GM18502 (cell line): ENCODE results near the gene ENO3.
"Not testable (repeated sequence)": the region's sequence is repeated elsewhere in the genome, so short reads cannot be mapped to it uniquely, and the experiment has no call there.

Source experiments
- ATAC-seq: cut with Tn5 transposase; IDR thresholded peaks from one replicate; pipeline ENCODE4 v1.9.1; 2021; ENCODE audit warnings: mild to moderate bottlenecking; ENCODE audit not compliant: unreplicated experiment, poor library complexity

The ENO3 gene

DNA sequence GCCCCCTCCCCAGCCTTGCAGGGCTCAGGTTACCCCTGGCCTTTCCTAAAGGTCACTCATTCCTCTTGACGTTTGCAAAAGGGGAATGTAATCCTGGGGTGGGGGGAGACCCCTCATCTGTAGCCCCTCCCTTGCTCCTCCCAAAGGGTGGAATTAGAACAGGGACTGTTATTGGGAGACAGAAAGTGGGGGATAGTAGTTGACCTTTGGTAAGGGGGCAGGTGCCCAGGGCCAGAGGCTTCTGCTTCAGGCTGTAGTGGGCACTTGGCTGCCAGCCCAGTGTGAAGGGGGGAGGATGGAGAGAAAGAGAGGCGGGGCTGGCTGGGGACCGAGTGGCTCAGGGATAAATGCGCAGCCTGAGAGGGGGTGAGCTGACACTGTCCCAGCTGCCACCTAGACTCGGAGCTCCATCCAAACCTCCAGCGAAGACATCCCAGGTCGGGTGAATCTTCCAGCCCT, at the start of gene ENO3:
ENO3 (plus strand) TSS at position 374 of the 459 bp plus-strand sequence. CDS start 711 bp downstream, outside the sequence.
- ATAC-seq, result no peak

DNA sequence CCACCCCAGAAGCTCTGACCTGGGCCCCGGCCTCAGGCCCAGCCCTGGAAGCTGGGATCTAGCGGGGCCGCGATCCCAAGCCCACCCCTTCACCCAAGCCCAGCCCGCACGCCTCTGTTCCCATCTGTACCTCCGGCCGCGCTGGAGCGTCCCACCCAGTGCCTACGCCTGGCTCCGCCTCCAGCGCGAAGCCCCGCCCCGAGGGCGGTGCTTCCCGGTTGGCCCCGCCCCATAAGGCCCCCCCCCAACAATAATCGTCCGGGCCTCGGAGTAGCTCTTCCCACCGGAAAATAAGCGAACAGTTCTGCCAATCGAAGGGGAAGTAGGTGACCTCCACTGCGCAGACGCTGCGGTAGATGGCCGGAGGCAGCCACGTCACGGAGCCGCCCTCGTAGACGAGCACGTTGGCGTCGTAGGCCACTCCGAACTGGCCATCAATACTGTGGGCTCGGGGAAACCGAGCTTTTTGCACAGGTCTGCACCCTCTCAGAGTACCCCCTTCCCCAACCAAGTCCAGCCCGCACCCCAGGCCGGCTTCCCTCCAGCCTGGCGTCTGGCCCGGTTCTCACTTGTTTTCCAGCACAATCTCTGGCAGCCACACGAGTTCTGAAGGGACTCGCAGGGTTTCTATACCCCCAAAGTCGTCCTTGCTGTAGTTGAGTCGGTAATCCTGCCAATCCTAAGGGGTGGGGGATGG, 49.1 kb upstream of the ENO3 start:
- no peak for ATAC-seq

DNA sequence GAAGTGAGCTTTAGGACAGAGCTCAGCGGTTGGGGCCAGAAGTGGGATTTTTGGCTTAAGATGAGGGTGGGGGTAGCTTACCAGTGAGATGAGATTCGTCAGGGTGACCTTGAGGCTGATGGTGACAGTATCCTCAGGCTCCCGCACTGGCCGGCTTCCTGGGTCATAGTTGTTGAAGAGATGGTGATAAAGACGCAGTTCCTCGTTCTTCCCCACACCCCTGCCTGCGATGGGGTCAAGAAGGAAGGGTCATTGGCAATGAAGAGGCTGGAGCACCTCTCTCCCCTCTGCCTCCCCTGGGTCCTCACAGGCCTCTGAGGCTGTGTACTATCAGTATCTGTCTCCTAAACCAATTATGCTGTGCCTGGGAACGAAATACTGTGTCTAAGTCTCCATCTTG, 48.4 kb upstream of the ENO3 start:
- no peak for ATAC-seq

DNA sequence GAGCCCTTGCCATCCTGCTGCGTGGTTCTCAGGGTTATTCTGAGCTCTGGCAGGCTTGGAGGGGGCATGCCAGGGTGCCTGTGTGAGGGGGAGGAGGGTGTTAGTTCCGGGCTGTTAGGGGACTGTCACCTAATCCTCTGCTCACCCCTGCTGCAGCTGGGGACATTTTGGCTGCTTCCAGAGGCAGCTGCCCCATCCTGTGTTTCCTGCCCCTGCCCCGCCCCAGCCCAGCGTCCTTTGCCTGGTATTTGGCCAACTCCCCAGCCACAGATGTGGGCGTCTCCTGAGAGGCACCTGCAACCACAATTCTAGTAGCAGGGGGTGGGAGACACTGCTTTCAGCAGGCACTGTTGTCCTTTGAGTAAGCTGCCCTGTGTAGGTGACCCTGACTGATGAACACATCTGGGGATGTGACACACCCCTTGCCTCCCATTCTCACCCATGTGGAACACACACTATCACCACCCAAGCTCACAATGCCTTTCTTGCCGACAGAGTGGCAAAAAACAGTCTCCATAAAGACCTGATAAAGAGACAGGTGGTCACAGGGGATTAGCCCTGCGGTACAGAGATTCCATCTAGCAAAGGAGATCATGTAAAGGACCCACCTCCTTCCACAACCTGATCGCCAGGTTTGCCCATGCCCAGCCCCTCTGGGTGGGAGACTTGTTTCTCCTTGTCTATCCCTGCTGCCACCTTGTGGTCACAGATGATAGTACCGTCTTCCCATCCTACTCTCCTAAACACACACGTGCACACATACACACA, 47.7 kb upstream of the ENO3 start, which contains the start of gene CHRNE:
CHRNE (minus strand) TSS at position 48 of the 768 bp plus-strand sequence; CDS start at position 13, 35 bp downstream.
- no peak for ATAC-seq

DNA sequence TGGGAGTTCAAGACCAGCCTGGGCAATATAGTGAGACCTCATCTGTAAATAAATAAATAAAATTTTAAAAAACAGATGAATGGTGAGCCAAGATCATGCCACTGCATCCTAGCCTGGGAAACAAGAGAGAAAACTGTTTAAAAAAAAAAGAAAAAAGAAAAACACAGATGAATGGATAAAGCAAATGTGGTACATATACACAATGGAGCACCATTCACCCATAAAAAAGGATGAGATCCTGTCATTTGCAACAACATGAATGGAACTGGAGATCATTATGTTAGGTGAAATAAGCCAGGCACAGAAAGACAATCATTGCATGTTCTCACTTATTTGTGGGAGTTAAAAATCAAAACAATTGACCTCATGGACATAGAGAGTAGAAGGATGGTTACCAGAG, 44.3 kb upstream of the ENO3 start:
- not testable (repeated sequence) for ATAC-seq

DNA sequence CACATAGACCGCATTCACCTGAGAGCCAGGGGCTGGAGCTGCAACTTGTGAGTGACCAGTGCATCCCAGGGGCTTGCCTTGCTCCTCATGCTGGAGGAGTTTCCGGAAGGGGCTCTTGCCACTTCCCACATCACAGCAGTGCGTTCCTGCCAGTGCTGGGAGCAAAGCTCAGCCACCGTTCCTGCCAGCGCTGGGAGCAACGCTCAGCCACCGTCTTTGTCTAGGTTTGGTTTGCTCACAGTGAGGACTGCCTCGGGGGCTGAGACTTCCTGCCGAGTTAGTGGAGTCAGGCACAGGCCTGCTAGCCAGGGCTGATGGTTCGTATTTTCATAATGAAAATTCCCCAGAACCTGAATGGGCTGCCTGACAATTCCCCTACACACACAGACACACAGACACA, 42.6 kb upstream of the ENO3 start:
- ATAC-seq, result no peak

DNA sequence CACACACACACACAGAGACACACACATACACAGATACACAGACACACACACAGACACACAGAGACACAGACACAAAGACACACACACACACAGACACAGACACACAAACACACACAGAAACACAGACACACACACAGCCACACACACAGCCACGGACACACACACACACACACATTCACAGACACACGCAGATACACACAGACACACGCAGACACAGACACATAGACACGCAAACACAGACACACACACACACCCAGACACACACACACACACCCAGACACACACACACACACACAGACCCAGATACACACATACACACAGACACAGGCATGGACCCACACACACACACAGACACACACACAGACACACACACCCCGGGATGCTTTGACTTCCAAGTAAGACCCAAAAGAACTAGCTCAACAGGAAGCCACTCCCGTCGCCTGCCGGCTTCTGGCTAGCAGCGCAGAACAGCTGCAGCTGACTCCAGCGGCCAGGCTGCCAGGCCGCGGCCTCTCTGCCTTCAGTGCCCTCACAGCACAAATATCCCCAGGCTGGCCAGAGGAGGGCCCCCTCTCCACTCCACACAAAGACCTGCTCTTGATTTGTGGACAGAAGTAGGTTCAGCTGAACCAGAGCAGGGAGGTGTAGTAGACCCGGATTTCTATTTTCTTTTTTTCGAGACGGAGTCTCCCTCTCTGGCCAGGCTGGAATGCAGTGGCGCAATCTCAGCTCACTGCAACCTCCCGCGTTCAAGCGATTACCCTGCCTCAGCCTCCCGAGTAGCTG, 42.0 kb upstream of the ENO3 start:
- ATAC-seq, result no peak

DNA sequence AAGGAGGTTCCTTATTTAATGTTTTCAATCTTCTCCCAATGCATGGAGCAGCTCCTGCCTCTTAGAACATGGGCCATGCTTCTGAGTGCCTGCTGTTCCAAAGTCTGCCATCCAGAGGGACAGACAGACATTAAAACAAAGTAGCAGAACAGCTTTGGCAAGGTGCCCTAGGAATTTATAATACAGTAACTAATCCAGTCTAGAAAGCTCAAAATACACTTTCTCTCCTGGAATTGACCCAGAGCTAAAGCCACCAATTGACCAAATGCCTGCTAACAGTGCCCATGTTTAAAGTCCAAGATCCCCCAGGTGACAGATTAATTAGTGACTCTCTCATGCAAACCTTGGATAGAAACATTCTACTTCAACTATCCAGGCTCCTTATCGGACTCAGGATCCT, 36.9 kb upstream of the ENO3 start:
- ATAC-seq, result no peak

DNA sequence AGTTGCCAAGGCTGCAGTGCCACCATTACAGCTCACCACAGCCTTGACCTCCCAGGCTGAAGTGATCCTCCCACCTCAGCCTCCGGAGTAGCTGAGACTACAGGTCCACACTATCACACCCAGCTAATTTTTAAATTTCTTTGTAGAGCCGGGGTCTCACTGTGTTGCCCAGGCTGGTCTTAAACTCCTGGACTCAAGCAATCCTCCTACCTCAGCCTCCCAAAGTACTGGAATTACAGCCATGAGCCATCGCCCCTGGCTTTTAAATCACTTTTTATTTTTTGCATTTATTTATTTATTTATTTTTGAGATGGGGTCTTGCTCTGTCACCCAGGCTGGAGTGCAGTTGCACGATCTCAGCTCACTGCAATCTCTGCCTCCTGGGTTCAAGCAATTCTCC, 36.4 kb upstream of the ENO3 start:
- ATAC-seq, result not testable (repeated sequence)

DNA sequence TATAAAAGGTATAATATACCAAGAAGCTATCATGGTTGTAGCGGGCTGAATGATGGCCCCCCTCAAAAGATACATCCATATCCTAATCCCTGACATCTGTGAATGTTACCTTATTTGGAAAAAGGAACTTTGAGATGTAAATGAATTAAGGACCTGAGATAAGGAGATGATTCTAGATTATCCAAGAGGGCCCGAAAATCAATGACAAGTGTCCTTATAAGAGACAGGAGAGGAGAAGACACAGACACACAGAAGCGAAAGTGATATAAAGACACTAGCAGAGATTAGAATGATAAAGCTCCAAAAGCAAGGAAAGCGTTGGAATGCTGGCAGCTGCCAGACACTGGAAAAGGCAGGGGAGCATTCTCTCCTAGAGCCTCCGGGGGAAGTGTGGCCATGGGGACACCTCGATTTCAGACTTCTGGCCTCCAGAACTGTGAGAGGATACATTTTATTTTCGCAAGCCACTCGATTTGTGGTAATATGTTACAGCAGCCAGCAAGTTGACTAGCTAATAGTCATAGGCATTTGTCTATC, 31.3 kb upstream of the ENO3 start:
- ATAC-seq, result no peak

DNA sequence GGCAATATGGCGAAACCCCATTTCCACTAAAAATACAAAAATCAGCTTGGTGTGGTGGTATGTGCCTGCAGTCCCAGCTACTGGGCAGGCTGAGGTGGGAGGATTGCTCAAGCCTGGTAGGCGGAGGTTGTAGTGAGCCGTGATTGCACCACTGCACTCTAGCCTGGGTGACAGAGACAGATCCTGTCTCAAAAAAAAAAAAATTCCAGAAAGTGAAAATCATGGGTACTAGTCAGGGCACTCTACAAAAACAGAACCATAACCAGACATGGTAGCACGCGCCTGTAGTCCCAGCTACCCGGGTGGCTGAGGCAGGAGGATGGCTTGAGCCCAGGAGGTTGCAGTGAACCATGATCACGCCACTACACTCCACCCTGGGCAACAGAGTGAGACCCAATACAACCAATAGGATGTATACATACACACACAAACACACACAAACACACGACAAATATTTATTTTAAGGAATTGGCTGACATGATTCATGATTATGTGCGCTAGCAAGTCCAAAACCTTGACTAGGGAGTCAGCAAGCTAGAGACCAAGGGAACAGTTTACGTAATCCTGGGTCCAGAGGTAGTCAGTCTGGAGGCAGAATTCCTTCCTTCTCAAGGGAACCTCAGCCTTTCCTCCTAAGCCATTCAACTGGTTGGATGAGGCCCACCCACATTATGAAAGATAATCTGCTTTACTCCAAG, 30.4 kb upstream of the ENO3 start:
- no peak for ATAC-seq

DNA sequence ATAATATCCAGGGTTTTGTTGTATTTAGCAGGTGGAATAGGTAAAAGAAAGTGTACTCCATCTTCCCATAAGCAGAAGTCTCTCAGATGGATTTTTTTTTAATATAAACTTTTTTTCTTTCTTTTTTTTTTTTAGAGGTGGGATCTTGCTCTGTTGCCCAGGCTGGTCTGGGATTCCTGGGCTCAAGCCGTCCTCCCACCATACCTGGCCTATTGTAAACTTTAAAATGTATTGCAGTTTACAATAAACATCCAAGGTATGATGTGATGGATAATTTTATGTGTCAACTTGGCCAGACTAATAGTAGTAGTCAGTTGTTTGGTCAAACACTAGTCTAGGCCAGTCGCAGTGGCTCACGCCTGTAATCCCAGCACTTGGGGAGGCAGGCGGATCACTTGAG, 29.6 kb upstream of the ENO3 start:
- ATAC-seq, result no peak

DNA sequence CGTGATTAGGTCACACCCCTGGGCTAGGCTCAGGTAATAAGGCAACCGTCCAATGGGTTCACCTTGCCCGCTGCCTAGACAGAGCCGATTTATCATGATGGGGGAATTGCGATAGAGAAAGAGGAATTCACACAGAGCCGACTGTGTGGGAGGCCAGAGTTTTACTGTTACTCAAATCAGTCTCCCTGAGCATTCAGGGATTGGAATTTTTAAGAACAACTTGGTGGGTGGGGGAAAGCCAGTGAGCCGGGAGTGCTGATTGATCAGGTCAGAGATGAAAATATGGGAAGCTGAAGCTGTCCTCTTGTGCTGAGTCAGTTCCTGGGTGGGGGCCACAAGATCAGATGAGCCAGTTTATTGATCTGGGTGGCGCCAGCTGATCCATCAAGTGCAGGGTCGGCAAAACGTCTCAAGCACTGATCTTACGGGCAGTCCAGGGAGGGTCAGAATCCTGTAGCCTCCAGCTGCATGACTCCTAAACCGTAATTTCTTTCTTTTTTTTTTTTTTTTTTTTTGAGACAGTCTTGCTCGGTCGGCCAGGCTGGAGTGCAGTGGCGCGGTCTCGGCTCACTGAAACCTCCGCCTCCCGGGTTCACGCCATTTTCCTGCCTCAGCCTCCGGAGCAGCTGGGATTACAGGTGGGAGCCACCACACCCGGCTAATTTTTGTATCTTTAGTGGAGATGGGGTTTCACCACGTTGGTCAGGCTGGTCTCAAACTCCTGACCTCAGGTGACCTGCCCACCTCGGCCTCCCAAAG, 24.2 kb upstream of the ENO3 start:
- not testable (repeated sequence) for ATAC-seq

DNA sequence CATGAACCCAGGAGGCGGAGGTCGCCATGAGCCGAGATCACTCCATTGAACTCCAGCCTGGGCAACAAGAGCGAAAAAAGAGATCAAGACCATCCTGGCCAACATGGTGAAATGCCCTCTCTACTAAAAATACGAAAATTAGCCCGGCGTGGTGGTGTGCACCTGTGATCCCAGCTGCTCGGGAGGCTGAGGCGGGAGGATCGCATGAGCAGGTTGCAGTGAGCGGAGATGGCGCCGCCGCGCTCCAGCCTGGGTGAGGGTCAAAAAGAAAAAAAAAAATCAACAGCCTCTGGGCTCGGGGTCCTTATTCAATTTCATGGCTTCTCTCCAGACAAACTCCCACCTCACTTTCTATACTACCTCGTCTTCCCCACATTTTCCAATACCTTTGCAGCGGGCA, 22.0 kb upstream of the ENO3 start:
- no peak for ATAC-seq

DNA sequence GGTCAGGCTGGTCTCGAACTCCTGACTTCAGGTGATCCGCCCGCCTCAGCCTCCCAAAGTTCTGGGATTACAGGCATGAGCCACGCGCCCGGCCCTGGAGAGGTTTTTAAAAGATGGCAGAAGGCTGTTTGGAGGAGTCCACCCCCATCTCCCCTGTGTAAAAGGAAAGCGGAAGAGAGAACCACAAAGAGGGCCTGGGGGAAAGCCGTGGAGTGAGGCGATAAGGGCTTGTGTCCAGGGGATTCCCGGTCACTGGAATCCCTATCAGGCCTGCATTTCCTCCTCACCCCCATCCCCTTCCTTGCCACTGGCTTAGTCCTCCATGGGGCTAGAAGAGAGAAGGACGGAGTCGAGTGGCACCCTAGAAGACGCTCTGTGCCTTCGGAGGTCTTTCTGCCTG, 19.0 kb upstream of the ENO3 start, which contains the start of gene GP1BA:
GP1BA (plus strand) TSS at position 315 of the 400 bp plus-strand sequence. CDS start 328 bp downstream, outside the sequence.
- ATAC-seq, result no peak

DNA sequence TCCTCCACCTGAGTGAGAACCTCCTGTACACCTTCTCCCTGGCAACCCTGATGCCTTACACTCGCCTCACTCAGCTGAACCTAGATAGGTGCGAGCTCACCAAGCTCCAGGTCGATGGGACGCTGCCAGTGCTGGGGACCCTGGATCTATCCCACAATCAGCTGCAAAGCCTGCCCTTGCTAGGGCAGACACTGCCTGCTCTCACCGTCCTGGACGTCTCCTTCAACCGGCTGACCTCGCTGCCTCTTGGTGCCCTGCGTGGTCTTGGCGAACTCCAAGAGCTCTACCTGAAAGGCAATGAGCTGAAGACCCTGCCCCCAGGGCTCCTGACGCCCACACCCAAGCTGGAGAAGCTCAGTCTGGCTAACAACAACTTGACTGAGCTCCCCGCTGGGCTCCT, 18.2 kb upstream of the ENO3 start:
- no peak for ATAC-seq

DNA sequence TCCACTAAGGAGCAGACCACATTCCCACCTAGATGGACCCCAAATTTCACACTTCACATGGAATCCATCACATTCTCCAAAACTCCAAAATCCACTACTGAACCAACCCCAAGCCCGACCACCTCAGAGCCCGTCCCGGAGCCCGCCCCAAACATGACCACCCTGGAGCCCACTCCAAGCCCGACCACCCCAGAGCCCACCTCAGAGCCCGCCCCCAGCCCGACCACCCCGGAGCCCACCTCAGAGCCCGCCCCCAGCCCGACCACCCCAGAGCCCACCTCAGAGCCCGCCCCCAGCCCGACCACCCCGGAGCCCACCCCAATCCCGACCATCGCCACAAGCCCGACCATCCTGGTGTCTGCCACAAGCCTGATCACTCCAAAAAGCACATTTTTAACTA, 17.3 kb upstream of the ENO3 start:
- ATAC-seq, result no peak

DNA sequence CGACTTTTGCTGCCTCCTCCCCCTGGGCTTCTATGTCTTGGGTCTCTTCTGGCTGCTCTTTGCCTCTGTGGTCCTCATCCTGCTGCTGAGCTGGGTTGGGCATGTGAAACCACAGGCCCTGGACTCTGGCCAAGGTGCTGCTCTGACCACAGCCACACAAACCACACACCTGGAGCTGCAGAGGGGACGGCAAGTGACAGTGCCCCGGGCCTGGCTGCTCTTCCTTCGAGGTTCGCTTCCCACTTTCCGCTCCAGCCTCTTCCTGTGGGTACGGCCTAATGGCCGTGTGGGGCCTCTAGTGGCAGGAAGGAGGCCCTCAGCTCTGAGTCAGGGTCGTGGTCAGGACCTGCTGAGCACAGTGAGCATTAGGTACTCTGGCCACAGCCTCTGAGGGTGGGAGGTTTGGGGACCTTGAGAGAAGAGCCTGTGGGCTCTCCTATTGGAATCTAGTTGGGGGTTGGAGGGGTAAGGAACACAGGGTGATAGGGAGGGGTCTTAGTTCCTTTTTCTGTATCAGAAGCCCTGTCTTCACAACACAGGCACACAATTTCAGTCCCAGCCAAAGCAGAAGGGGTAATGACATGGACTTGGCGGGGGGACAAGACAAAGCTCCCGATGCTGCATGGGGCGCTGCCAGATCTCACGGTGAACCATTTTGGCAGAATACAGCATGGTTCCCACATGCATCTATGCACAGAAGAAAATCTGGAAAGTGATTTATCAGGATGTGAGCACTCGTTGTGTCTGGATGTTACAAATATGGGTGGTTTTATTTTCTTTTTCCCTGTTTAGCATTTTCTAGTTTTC, 16.5 kb upstream of the ENO3 start:
- no peak for ATAC-seq
